GM20000 (cell line): Measurements from ENCODE around the gene DRD4.
A peak's percentile ranks its signal among the peaks of the same experiment; 100 is the strongest.

Source experiments
- DNase-seq: peaks from one replicate; pipeline ENCODE4 v3.0.0; 2012; ENCODE audit warnings: low spot score
- CTCF ChIP-seq: IDR thresholded peaks from 2 replicates; pipeline ENCODE4 v1.5.1; 2012; ENCODE audit warnings: mild to moderate bottlenecking, control low read depth; ENCODE audit errors: extremely low read depth, missing control alignments

DRD4 gene

GRCh38 chr11:609341-609811 lies 27.7 kb upstream of the DRD4 start:
- no peak for DNase-seq
- TF ChIP-seq CTCF, result no peak

GRCh38 chr11:610146-610801 lies 26.8 kb upstream of the DRD4 start:
- no peak for DNase-seq
- TF ChIP-seq CTCF, result no peak

GRCh38 chr11:611001-611996 lies 25.8 kb upstream of the DRD4 start:
- no peak for TF ChIP-seq CTCF
- no peak for DNase-seq

GRCh38 chr11:612201-612960 lies 24.7 kb upstream of the DRD4 start:
- no peak for DNase-seq
- peak; percentile 12 for TF ChIP-seq CTCF

- TF ChIP-seq CTCF, result no peak
These were observed 24.1 kb upstream of the DRD4 start for GRCh38 chr11:612961-613300.

GRCh38 chr11:613369-613968 lies 23.6 kb upstream of the DRD4 start:
- TF ChIP-seq CTCF, result no peak
- peak; percentile 86 for DNase-seq

More at GRCh38 chr11:612961-613300, 24.1 kb upstream of the DRD4 start:
- DNase-seq, result no peak
